SU-DHL-6 (cell line): ENCODE data around the gene PRPS2.

Source experiments
- CTCF ChIP-seq: fragments of 200-600 bp; sonication (generic); IDR thresholded peaks from one replicate; pipeline ENCODE4 v1.5.1; 2017; ENCODE audit warnings: antibody characterized with exemption, mild to moderate bottlenecking, low read length, moderate library complexity; ENCODE audit not compliant: insufficient read depth, poor library complexity, severe bottlenecking
- EZH2phosphoT487 ChIP-seq: fragments of 200-600 bp; sonication (generic), shearing (Covaris generic); conservative IDR thresholded peaks from 2 replicates; pipeline ENCODE4 v1.6.1; 2018; ENCODE audit warnings: mild to moderate bottlenecking, antibody characterized with exemption, low read length, moderate library complexity, mixed read lengths

- TF ChIP-seq CTCF: peak; percentile 75
- no peak for TF ChIP-seq EZH2phosphoT487
These were observed 19.7 kb upstream of the PRPS2 start for GRCh38 chrX:12771445-12772069.
